Fibroblast of lung (primary cell): ENCODE data around the gene RPL6.

ENCODE experiments used
- EZH2 ChIP-seq: IDR thresholded peaks from 2 replicates; pipeline ENCODE4 v1.5.1; 2012; ENCODE audit warnings: low read length, control low read depth, mild to moderate bottlenecking; ENCODE audit errors: missing control alignments
- TF ChIP-seq, protein P1 (sequence below), 2 donors: IDR thresholded peaks in 1 of 2; conservative IDR thresholded peaks in 1 of 2; 1 replicate in 1 of 2; 2 replicates in 1 of 2; pipeline ENCODE4 v1.5.1; 2011 to 2012; ENCODE audit warnings: low read length in 2 of 2, control low read depth in 1 of 2, inconsistent platforms in 1 of 2, low read depth in 1 of 2, mild to moderate bottlenecking in 1 of 2

GRCh38 chr12:112443916-112444315 is 34.5 kb upstream of the RPL6 start:
- TF ChIP-seq, protein P1, sequence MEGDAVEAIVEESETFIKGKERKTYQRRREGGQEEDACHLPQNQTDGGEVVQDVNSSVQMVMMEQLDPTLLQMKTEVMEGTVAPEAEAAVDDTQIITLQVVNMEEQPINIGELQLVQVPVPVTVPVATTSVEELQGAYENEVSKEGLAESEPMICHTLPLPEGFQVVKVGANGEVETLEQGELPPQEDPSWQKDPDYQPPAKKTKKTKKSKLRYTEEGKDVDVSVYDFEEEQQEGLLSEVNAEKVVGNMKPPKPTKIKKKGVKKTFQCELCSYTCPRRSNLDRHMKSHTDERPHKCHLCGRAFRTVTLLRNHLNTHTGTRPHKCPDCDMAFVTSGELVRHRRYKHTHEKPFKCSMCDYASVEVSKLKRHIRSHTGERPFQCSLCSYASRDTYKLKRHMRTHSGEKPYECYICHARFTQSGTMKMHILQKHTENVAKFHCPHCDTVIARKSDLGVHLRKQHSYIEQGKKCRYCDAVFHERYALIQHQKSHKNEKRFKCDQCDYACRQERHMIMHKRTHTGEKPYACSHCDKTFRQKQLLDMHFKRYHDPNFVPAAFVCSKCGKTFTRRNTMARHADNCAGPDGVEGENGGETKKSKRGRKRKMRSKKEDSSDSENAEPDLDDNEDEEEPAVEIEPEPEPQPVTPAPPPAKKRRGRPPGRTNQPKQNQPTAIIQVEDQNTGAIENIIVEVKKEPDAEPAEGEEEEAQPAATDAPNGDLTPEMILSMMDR (conservative IDR thresholded peaks at IDR 0.05 in 1 of 2, IDR thresholded peaks at IDR 0.05 in 1 of 2; ENCODE audit: low read depth in 1 of 2, low read length in 2 of 2), result no peak
- TF ChIP-seq EZH2, result no peak
